PC-3 (cell line): ENCODE results near the gene SEZ6L2. TPM values are rescaled to one million over a fixed set of nuclear protein-coding genes. Genes with fewer than 3 reads are reported as not detected.

Source experiments
- ATAC-seq: fragments of 200-7000 bp; cut with Tn5 transposase; 2 replicates; pipeline ENCODE4 v1.9.1; 2020; ENCODE audit warnings: mild to moderate bottlenecking, moderate library complexity
- BruUV-seq: library from RNA; stranded (reverse); fragments of 400-500 nt; replicated peaks from 2 replicates; lab custom pipeline; 2021; lab: Mats Ljungman, UMichigan
- CTCF ChIA-PET: fragments of 300-600 bp; sonication (Branson Sonifier 250); formaldehyde crosslinking; loops from one replicate; lab custom pipeline; 2022; ENCODE audit warnings: antibody characterized with exemption; lab: Charles Lee
- POLR2A ChIA-PET: fragments of 300-600 bp; sonication (Branson Sonifier 250); formaldehyde crosslinking; loops from one replicate; lab custom pipeline; 2022; ENCODE audit warnings: antibody characterized with exemption; ENCODE audit not compliant: unreplicated experiment; lab: Charles Lee
- DNase-seq: peaks from one replicate; pipeline ENCODE4 v3.0.0-alpha.2; 2015
- H2AFZ ChIP-seq: fragments of 300-600 bp; sonication (generic); 2 replicates; pipeline ENCODE4 v1.6.0; 2016; ENCODE audit warnings: antibody characterized with exemption, low read length
- H3F3A ChIP-seq: fragments of 300-600 bp; sonication (generic); one replicate; pipeline ENCODE4 v1.6.0; 2017; ENCODE audit warnings: antibody characterized with exemption, low read length, control low read depth, mild to moderate bottlenecking; ENCODE audit not compliant: unreplicated experiment
- H3K27ac ChIP-seq: fragments of 300-600 bp; sonication (generic); 2 replicates; pipeline ENCODE4 v1.5.1; 2016; ENCODE audit warnings: mild to moderate bottlenecking, low read length
- H3K27me3 ChIP-seq: fragments of 300-600 bp; sonication (generic); 2 replicates; pipeline ENCODE4 v1.6.1; 2016; ENCODE audit warnings: low read length, mixed read lengths
- H3K36me3 ChIP-seq: fragments of 300-600 bp; sonication (generic); 2 replicates; pipeline ENCODE4 v1.6.1; 2016; ENCODE audit warnings: low read depth, mixed run types, low read length, mixed read lengths
- H3K4me1 ChIP-seq: fragments of 300-600 bp; sonication (generic); 2 replicates; pipeline ENCODE4 v1.5.1; 2016; ENCODE audit warnings: low read length; ENCODE audit not compliant: insufficient read depth
- H3K4me2 ChIP-seq: fragments of 300-600 bp; sonication (generic); 2 replicates; pipeline ENCODE4 v1.6.0; 2016; ENCODE audit warnings: low read length
- H3K4me3 ChIP-seq: fragments of 300-600 bp; sonication (generic); 2 replicates; pipeline ENCODE4 v1.5.1; 2016; ENCODE audit warnings: mild to moderate bottlenecking, low read length, mixed read lengths
- H3K79me2 ChIP-seq: fragments of 300-600 bp; sonication (generic); 2 replicates; pipeline ENCODE4 v1.6.1; 2017; ENCODE audit warnings: low read length, mixed read lengths
- H3K9ac ChIP-seq: fragments of 300-600 bp; sonication (generic); 2 replicates; pipeline ENCODE4 v1.6.0; 2016; ENCODE audit warnings: mild to moderate bottlenecking, low read length
- H3K9me2 ChIP-seq: fragments of 300-600 bp; sonication (generic); replicated peaks from 2 replicates; pipeline ENCODE4 v1.6.1; 2016; ENCODE audit warnings: mixed run types, low read length, mixed read lengths
- H3K9me3 ChIP-seq: fragments of 300-600 bp; sonication (generic); 2 replicates; pipeline ENCODE4 v1.6.1; 2016; ENCODE audit warnings: low read length, mixed read lengths
- H4K20me1 ChIP-seq: fragments of 300-600 bp; sonication (generic); 2 replicates; pipeline ENCODE4 v1.6.1; 2016; ENCODE audit warnings: low read length, mixed read lengths
- EZH2 ChIP-seq: fragments of 300-600 bp; sonication (generic); IDR thresholded peaks from one replicate; pipeline ENCODE4 v1.6.1; 2017; ENCODE audit warnings: antibody characterized with exemption, mild to moderate bottlenecking, low read length; ENCODE audit not compliant: unreplicated experiment
- EZH2phosphoT487 ChIP-seq: fragments of 300-600 bp; sonication (generic); IDR thresholded peaks from 2 replicates; pipeline ENCODE4 v1.6.1; 2018; ENCODE audit warnings: mild to moderate bottlenecking, antibody characterized with exemption, low read length, borderline replicate concordance
- intact Hi-C: fragments of 100-400 bp; cut with micrococcal nuclease; formaldehyde crosslinking; loops from 2 replicates; pipeline ENCODE4 v1.9.0; 2023
- total RNA-seq: library from RNA; depleted of rRNA; stranded (reverse); fragments of >200 nt; gene quantifications from 2 replicates; pipeline ENCODE4 v1.2.3, GENCODE V29; 2014
- TF ChIP-seq, protein P1 (sequence below): fragments of 300-600 bp; sonication (generic); conservative IDR thresholded peaks from 2 replicates; pipeline ENCODE4 v1.5.1; 2017; ENCODE audit warnings: antibody characterized with exemption, low read depth, mild to moderate bottlenecking, low read length

Gene SEZ6L2
- total RNA-seq, 1 experiment from 2014 or later = 25.3 TPM

DNA sequence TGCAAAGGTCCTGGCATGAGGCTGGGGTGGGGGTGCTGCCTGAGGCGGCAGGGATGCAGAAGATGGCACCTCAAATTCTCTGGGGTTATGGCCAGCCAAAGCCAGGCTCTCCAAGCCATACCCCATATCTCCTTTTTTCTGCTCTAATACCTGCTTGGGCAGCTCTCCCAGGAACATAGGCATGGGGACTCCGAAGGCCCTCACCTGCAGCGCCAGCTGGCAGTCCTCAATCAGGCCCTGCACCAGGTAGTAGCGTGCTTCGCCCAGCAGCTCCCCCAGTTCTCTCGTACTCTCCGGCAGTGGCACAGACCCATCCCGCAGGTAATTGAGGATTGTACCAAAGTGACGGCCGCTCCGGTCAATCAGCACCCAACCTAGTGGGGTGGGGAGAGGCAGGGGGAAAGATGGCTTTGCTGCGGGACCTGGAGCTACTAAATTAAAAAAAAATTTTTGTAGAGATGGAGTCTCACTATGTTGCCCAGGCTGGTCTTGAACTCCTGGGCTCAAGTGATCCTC, 23.7 kb upstream of the SEZ6L2 start:
- Histone ChIP-seq H3K4me3 (no peak overlapping the region), H3K4me2 (no peak overlapping the region), H3K79me2 (peaks cover 38% of the 10 kb centered on the region), H3F3A (no peaks in the 10 kb centered on the region), H3K27ac (no peak overlapping the region), H2AFZ (no peak overlapping the region), H3K36me3 (peaks cover 8% of the 10 kb centered on the region; the same call in 1 of the 2 replicates), H4K20me1 (no peaks in the 10 kb centered on the region), H3K9me2 (no peaks in the 10 kb centered on the region), H3K9ac (no peak overlapping the region), H3K9me3 (no peaks in the 10 kb centered on the region), H3K4me1 (peaks cover 15% of the 10 kb centered on the region; the same call in 1 of the 2 replicates), H3K27me3 (no peaks in the 10 kb centered on the region)
- no TSS peak for BruUV-seq
- intact Hi-C loops = no loop called here
- DNase-seq = no peak
- ChIA-PET CTCF (interaction anchor here (0.7 kb wide), 1 partner anchor 103 kb away, joined by 6 read pairs; the partner anchor contains the start of gene MVP), POLR2A (no interaction called here)
- no peak for ATAC-seq
- TF ChIP-seq EZH2 (no peak), EZH2phosphoT487 (no peak)
- TF ChIP-seq, protein P1, sequence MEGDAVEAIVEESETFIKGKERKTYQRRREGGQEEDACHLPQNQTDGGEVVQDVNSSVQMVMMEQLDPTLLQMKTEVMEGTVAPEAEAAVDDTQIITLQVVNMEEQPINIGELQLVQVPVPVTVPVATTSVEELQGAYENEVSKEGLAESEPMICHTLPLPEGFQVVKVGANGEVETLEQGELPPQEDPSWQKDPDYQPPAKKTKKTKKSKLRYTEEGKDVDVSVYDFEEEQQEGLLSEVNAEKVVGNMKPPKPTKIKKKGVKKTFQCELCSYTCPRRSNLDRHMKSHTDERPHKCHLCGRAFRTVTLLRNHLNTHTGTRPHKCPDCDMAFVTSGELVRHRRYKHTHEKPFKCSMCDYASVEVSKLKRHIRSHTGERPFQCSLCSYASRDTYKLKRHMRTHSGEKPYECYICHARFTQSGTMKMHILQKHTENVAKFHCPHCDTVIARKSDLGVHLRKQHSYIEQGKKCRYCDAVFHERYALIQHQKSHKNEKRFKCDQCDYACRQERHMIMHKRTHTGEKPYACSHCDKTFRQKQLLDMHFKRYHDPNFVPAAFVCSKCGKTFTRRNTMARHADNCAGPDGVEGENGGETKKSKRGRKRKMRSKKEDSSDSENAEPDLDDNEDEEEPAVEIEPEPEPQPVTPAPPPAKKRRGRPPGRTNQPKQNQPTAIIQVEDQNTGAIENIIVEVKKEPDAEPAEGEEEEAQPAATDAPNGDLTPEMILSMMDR = no peak

DNA sequence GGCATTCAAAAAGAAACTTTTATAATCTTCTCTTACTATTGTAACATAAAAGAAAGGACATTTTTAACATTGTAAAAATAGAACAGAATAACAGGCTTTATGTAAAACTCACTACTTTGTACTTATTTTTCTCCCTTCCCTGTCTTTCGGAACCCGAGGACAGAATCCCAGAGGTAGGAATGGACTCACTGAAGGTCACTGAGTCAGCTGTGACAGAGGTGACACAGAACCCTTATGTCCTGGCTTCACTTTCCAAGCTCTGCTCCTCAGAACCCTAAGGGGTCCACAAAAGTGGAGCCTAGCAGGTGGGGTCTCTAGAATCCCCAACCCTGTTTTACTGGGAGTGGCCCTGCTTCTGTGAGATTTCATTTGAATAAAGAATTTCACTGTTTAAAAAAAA, 23.0 kb upstream of the SEZ6L2 start:
- no peak overlapping the region for H3K9ac ChIP-seq
- no peaks in the 10 kb centered on the region for H3K27me3 ChIP-seq
- ChIA-PET CTCF (interaction anchor here (0.7 kb wide), 1 partner anchor 102 kb away, joined by 6 read pairs; the partner anchor contains the start of gene MVP), POLR2A (no interaction called here)
- H3K9me2 ChIP-seq = no peaks in the 10 kb centered on the region
- H3K4me3 ChIP-seq = no peak overlapping the region
- no peak for DNase-seq
- no peak overlapping the region for H3K27ac ChIP-seq
- no peaks in the 10 kb centered on the region for H3F3A ChIP-seq
- peaks cover 15% of the 10 kb centered on the region; the same call in 1 of the 2 replicates for H3K4me1 ChIP-seq
- no peak for ATAC-seq
- peaks cover 38% of the 10 kb centered on the region for H3K79me2 ChIP-seq
- TF ChIP-seq EZH2phosphoT487 = no peak
- peaks cover 8% of the 10 kb centered on the region; the same call in 1 of the 2 replicates for H3K36me3 ChIP-seq
- intact Hi-C loops = no loop called here
- H3K4me2 ChIP-seq = no peak overlapping the region
- no peaks in the 10 kb centered on the region for H3K9me3 ChIP-seq
- no peak overlapping the region for H2AFZ ChIP-seq
- no peaks in the 10 kb centered on the region for H4K20me1 ChIP-seq
- BruUV-seq = no TSS peak

DNA sequence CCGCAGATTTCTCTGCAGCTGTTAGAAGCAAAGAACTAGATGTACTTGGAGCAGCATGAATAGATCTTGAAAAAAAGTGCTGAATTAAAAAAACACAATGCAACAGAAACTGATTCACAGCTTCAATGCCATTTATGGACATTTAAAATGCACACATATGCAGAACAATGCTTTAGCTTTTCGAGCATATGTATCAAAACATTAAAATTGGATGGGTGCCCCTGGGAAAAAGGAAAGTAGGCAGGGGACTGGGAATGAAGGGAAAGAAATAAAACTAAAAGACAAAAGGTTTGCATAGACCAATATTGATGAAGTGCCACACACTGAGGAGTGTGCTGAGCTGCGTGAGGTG, 21.7 kb upstream of the SEZ6L2 start:
- Histone ChIP-seq H3K27me3 (no peaks in the 10 kb centered on the region), H3K27ac (no peak overlapping the region), H3K4me1 (peaks cover 4% of the 10 kb centered on the region; the same call in 1 of the 2 replicates), H2AFZ (no peak overlapping the region), H3K79me2 (peaks cover 26% of the 10 kb centered on the region), H3K9me3 (no peaks in the 10 kb centered on the region), H3K4me2 (no peak overlapping the region), H3F3A (no peaks in the 10 kb centered on the region), H3K36me3 (peaks cover 8% of the 10 kb centered on the region; the same call in 1 of the 2 replicates), H3K4me3 (no peak overlapping the region), H3K9ac (no peak overlapping the region), H3K9me2 (no peaks in the 10 kb centered on the region), H4K20me1 (no peaks in the 10 kb centered on the region)
- POLR2A ChIA-PET = interaction anchor here (0.5 to 0.6 kb wide), 2 partner anchors 41 to 326 kb away, joined by 4 to 9 read pairs; partner anchors contain the start of gene TMEM219
- TF ChIP-seq EZH2 = no peak
- TF ChIP-seq EZH2phosphoT487 = no peak
- TF ChIP-seq, protein P1 = no peak
- CTCF ChIA-PET = no interaction called here
- DNase-seq = no peak
- no TSS peak for BruUV-seq
- intact Hi-C loops = no loop called here
- ATAC-seq = no peak
